G401 (cell line): ENCODE measurements around the gene PDIA6. TPM values are rescaled to one million over a fixed set of nuclear protein-coding genes. Genes with fewer than 3 reads are reported as not detected.

Experiments used
- DNase-seq: peaks from one replicate; pipeline ENCODE4 v3.0.0-alpha.2; 2015; ENCODE audit warnings: low spot score
- in situ Hi-C: cut with HindIII; loops from 2 replicates; pipeline ENCODE4 v1.10.0; 2016; ENCODE audit warnings: low sequenced_read_pairs, mixed read lengths
- total RNA-seq: library from RNA; depleted of rRNA; stranded (reverse); fragments of >200 nt; shearing (Covaris generic); gene quantifications from 2 replicates; pipeline ENCODE4 v1.2.3, GENCODE V29; 2014; rRNA removed

Gene PDIA6
- total RNA-seq, 1 experiment from 2014 or later = 429 TPM

DNA sequence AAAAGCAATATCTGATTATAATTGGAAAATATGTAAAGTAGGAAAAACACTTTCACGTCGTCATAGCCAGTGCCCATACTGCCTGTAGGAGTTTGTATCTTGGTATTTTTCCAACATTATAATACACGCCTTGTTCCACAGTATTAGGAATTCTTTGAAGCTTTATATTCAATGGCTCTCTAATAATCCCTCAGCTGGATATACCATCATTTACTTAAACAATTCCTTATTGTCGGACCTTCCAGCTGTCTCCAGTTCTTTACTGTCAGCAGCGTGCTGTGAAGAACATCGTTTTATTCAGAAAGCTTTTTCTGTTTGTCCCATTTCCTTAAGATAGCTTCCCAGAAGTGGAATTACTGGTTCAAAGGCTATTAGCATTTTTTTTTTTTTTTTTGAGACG is 59.4 kb downstream of the PDIA6 start:
- in situ Hi-C loops = no loop called here
- DNase-seq = no peak

DNA sequence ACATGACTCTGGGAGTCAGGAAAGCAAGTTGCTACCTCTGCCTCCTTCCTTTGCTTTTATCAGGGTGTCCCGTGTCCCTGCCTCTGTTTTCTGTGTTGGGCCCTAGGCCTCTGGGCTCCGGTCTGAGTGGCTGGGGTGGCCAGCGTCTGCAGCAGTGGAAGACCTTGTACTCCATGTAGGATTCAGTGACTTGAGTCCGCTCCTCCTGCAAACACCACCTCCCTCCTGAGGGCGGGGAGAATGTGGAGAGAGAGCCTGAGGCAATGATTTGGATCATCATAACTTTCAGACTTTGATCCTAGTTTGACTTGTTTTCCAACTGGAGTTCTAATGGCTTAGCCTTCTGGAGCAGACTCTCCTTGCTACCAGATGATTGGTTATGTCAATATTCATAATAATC is 60.3 kb downstream of the PDIA6 start:
- no peak for DNase-seq
- in situ Hi-C loops = no loop called here

DNA sequence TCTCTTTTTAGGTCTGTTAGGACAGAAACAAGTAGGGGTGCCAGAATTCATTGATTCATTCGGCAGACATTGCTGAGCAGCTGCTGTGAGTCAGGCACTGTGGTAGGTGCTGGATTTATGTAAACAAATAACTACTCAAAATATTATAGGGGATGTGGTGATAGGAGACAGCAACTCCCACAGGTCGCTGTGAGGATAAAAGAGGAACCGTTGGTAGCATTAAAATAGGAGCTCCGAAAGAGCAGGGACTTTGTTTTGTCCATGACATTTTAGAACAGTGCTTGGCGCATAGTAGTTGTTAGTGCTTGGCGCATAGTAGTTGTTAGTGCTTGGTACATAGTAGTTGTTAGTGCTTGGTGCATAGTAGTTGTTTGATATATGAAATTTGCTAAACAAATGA is 62.0 kb downstream of the PDIA6 start:
- DNase-seq = no peak
- in situ Hi-C loops = no loop called here

DNA sequence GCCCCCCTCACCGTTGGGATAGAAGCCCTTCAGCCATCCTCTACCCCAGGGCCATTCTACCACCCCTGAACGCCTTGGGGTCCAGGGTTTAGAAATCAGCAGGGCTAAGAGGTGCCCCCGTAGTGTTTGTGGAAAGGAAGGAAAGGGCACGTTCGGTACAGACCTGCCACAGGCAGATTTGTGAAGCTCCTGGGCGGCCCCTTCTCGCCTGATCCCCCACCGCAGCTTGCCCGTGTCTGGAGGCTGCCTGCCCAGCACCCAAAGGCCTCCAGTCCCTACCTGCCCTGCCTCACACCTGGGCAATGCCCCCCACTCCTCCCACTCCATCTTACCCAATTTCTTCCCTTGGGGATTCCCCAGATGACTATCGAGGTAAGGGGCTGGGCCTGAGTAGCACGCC is 69.9 kb downstream of the PDIA6 start:
- no peak for DNase-seq
- in situ Hi-C loops = no loop called here

DNA sequence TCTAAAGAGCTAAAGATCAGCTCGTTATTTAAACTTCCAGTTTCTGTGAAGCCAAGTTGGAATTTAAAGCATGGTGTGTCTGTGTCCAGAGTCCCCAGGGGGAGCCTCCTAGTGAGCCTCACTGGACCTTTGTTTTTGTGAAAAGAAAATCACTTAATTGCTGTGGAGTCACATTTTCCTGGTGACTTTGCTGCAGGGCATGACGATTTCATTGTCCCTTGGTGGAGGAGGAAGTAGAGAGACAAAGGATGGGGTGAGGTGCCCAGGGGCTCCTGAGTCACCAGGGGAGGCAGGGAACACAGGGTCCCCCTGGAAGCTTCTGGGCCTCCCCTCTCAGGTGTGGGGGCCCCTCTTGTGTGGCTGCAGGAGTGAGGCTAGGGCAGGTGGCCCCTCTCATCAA is 71.4 kb downstream of the PDIA6 start:
- in situ Hi-C loops = no loop called here
- DNase-seq = no peak

DNA sequence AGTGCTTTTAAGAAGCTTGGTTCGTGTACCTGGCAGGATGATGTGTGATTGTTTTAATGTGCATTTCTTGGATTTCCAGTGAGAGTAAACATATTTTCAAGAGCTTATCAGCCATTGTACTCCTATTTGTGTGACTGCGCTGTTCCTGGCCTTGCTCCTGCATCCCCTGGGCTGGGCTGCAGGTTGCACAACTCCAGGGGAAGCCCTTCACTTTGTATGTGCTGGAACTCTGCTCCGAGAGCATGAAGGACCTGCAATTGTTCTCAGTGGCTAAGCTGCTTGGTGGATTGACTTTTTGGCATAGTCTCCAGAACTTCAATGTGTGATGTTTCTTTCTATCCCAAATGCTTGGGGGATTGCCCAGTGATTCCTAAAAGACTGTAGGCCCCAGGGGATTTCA is 72.4 kb downstream of the PDIA6 start:
- DNase-seq = no peak
- in situ Hi-C loops = no loop called here

DNA sequence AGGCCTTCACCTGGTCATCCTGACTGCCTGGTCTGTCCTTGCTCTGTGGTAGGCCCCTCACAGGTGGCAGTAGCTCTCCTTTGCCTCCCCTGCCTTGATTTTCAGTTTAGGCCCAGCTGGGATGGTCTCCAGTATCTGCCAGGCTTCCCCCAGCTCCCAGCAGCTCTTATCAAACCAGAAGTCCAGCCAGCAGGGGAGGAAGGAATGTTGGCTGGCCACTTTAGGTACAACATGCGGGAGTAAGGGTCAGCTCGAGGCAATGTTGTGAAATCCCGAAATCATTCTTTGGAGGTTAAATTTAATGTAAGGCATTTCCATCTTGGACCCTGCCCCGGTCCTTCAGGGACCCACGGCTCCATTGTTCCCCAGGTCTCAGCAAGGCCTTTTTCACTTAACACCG is 74.4 kb downstream of the PDIA6 start:
- in situ Hi-C loops = no loop called here
- DNase-seq = no peak

DNA sequence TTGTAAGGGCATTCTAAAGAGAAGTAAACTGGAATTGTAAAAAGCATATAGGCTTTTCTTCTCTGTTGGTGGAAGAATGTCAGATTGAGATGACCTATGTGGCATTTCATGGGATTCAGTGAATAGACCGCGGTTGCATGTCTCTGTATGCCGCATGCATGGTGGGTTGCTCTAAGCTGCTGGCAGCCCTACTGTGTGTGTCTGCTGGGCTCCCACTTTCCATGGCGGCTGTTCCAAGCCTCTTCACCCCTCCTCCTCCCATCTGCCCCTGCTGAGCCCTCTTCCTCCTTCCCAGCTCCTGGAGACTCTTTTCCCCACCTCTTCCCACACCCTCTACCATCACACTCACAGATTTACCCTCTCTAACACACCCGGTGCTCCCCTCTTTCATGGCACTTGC is 78.6 kb downstream of the PDIA6 start:
- in situ Hi-C loops = no loop called here
- no peak for DNase-seq

DNA sequence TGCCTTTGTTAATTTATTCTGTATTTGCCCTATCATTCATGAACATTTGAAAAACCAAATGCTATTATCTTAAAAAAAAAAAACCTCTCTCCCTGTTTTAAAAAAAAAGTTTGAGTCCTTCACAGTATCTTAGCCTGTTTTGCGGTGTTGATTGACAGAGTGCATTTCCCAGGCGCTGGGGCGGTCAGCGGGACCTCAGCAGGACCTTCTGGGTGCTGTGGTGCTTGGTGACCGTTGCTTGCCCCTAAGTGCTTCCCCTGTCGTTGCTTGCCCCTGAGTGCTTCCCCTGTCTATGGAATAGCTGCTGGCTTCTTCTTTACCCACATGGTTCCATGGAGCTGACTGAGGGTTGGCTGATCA is 79.0 kb downstream of the PDIA6 start:
- in situ Hi-C loops = no loop called here
- DNase-seq = no peak

Other genes starting within 250 kb of the PDIA6 start
- 36.1 and 60.6 TPM in 2 replicates for gene NOL10, start 122.8 kb downstream of the PDIA6 start, total RNA-seq
- gene ATP6V1C2, start 91.2 kb downstream of the PDIA6 start, total RNA-seq = 0.06 TPM in 1 of 2 replicates, not detected in the other
- gene KCNF1, start 99.1 kb upstream of the PDIA6 start, total RNA-seq = 1.5 and 1.9 TPM in 2 replicates